Astrocyte (in vitro differentiated cells and primary cell): ENCODE measurements around the gene SCART1. TPM values are rescaled to one million over a fixed set of nuclear protein-coding genes. Genes with fewer than 3 reads are reported as not detected.
"Not testable (repeated sequence)": the region's sequence is repeated elsewhere in the genome, so short reads cannot be mapped to it uniquely, and the experiment has no call there.

Experiments
- DNase-seq: peaks from one replicate; pipeline ENCODE4 v3.0.0-alpha.2; 2010; ENCODE audit warnings: low read depth
- FAIRE-seq: peaks from 2 replicates; lab custom pipeline; 2011; peaks lifted over from hg19 to GRCh38; lab: Jason Lieb, UNC
- H2AFZ ChIP-seq: 2 replicates; pipeline ENCODE4 v1.6.0; 2012; ENCODE audit warnings: low read depth, low read length, inconsistent platforms
- H3K27ac ChIP-seq: 2 replicates; pipeline ENCODE4 v1.5.1; 2011; ENCODE audit warnings: low read depth, low read length, inconsistent platforms
- H3K27me3 ChIP-seq: 2 replicates; pipeline ENCODE4 v1.6.0; 2011; ENCODE audit warnings: low read length, inconsistent platforms; ENCODE audit not compliant: insufficient read depth
- H3K36me3 ChIP-seq: 2 replicates; pipeline ENCODE4 v1.5.1; 2011; ENCODE audit warnings: low read length, inconsistent platforms; ENCODE audit not compliant: insufficient read depth
- H3K4me1 ChIP-seq: 2 replicates; pipeline ENCODE4 v1.5.1; 2011; ENCODE audit warnings: low read length, inconsistent platforms; ENCODE audit not compliant: insufficient read depth
- H3K4me2 ChIP-seq: 2 replicates; pipeline ENCODE4 v1.6.0; 2012; ENCODE audit warnings: low read length, inconsistent platforms
- H3K4me3 ChIP-seq: 2 replicates; pipeline ENCODE4 v1.5.1; 2011; ENCODE audit warnings: low read depth, mild to moderate bottlenecking, low read length, inconsistent platforms; ENCODE audit not compliant: insufficient read depth
- H3K79me2 ChIP-seq: 2 replicates; pipeline ENCODE4 v1.6.0; 2012; ENCODE audit warnings: mild to moderate bottlenecking, low read length, inconsistent platforms; ENCODE audit not compliant: insufficient read depth
- H3K9ac ChIP-seq: 2 replicates; pipeline ENCODE4 v1.6.0; 2012; ENCODE audit warnings: mild to moderate bottlenecking, low read length, inconsistent platforms
- H3K9me3 ChIP-seq: 2 replicates; pipeline ENCODE4 v1.5.1; 2012; ENCODE audit warnings: low read depth, mild to moderate bottlenecking, low read length, inconsistent platforms; ENCODE audit not compliant: insufficient read depth
- H4K20me1 ChIP-seq: 2 replicates; pipeline ENCODE4 v1.6.0; 2012; ENCODE audit warnings: low read length, inconsistent platforms; ENCODE audit not compliant: insufficient read depth
- H3K27ac Mint-ChIP-seq: one replicate; pipeline ENCODE4 v1.8.0; 2021; ENCODE audit warnings: mild to moderate bottlenecking, mixed read lengths; ENCODE audit not compliant: unreplicated experiment
- H3K27me3 Mint-ChIP-seq: one replicate; pipeline ENCODE4 v1.8.0; 2021; ENCODE audit warnings: low read depth, mixed read lengths; ENCODE audit not compliant: unreplicated experiment
- H3K36me3 Mint-ChIP-seq: one replicate; pipeline ENCODE4 v1.8.0; 2021; ENCODE audit warnings: low read depth, mixed read lengths; ENCODE audit not compliant: unreplicated experiment
- H3K4me1 Mint-ChIP-seq: one replicate; pipeline ENCODE4 v1.8.0; 2021; ENCODE audit warnings: low read depth, mixed read lengths; ENCODE audit not compliant: unreplicated experiment
- H3K4me3 Mint-ChIP-seq: one replicate; pipeline ENCODE4 v1.8.0; 2021; ENCODE audit warnings: mild to moderate bottlenecking, moderate library complexity, mixed read lengths; ENCODE audit not compliant: unreplicated experiment
- H3K9me3 Mint-ChIP-seq: one replicate; pipeline ENCODE4 v1.8.0; 2021; ENCODE audit warnings: mild to moderate bottlenecking, mixed read lengths; ENCODE audit not compliant: unreplicated experiment
- CTCF ChIP-seq: IDR thresholded peaks from 2 replicates; pipeline ENCODE4 v1.5.1; 2011; ENCODE audit warnings: low read depth, mild to moderate bottlenecking, inconsistent platforms, low read length, moderate library complexity; ENCODE audit not compliant: insufficient read depth
- EZH2 ChIP-seq: IDR thresholded peaks from 2 replicates; pipeline ENCODE4 v1.6.1; 2012; ENCODE audit warnings: mild to moderate bottlenecking, low read length, inconsistent platforms; ENCODE audit not compliant: insufficient read depth
- total RNA-seq: library from RNA; stranded (reverse); gene quantifications from 2 replicates; pipeline ENCODE4 v1.2.1, GENCODE V29; 2021

Gene SCART1
- total RNA-seq, 1 donor from 2014 or later = 0.50 TPM

- not testable (repeated sequence) for H3K4me1 ChIP-seq, H4K20me1 ChIP-seq, H3K79me2 ChIP-seq, H3K9ac ChIP-seq, H3K9me3 ChIP-seq, H3K36me3 ChIP-seq, H3K27me3 ChIP-seq, H3K27ac ChIP-seq, H3K27me3 Mint-ChIP-seq, H3K36me3 Mint-ChIP-seq, H3K4me1 Mint-ChIP-seq, FAIRE-seq, H3K4me3 ChIP-seq, DNase-seq, H3K27ac Mint-ChIP-seq, H2AFZ ChIP-seq, H3K4me3 Mint-ChIP-seq, H3K9me3 Mint-ChIP-seq, H3K4me2 ChIP-seq
Measured at GRCh38 chr10:133432789-133433188, 21.0 kb upstream of the SCART1 start.

GRCh38 chr10:133438711-133439273 is 15.0 kb upstream of the SCART1 start:
- H3K4me2 ChIP-seq = no peak overlapping the region
- Mint-ChIP-seq H3K27me3 (peaks cover 5% of the 10 kb centered on the region), H3K27ac (no peak overlapping the region), H3K36me3 (peaks cover 4% of the 10 kb centered on the region), H3K4me3 (no peak overlapping the region), H3K9me3 (peaks cover 12% of the 10 kb centered on the region), H3K4me1 (peaks cover 4% of the 10 kb centered on the region)
- H3K9me3 ChIP-seq = no peaks in the 10 kb centered on the region
- no peak overlapping the region for H3K4me3 ChIP-seq
- H3K4me1 ChIP-seq = no peaks in the 10 kb centered on the region
- DNase-seq (no peak), FAIRE-seq (no peak)
- no peak overlapping the region for H3K9ac ChIP-seq
- H3K27me3 ChIP-seq = no peaks in the 10 kb centered on the region
- no peaks in the 10 kb centered on the region for H3K36me3 ChIP-seq
- TF ChIP-seq CTCF = peak; percentile 21
- TF ChIP-seq EZH2 = no peak
- peaks cover 4% of the 10 kb centered on the region for H4K20me1 ChIP-seq
- no peak overlapping the region for H3K27ac ChIP-seq
- no peak overlapping the region for H2AFZ ChIP-seq
- no peaks in the 10 kb centered on the region for H3K79me2 ChIP-seq

GRCh38 chr10:133439517-133440461 is 14.0 kb upstream of the SCART1 start:
- no peak for DNase-seq
- peaks cover 4% of the 10 kb centered on the region for H3K36me3 Mint-ChIP-seq
- H3K27ac ChIP-seq = no peak overlapping the region
- H3K27me3 ChIP-seq = no peaks in the 10 kb centered on the region
- no peak overlapping the region for H3K4me3 Mint-ChIP-seq
- no peaks in the 10 kb centered on the region for H3K79me2 ChIP-seq
- no peak for TF ChIP-seq EZH2
- TF ChIP-seq CTCF = no peak
- no peaks in the 10 kb centered on the region for H3K36me3 ChIP-seq
- no peak for FAIRE-seq
- H3K27me3 Mint-ChIP-seq = peaks cover 2% of the 10 kb centered on the region
- no peak overlapping the region for H3K4me3 ChIP-seq
- H3K4me1 Mint-ChIP-seq = peaks cover 4% of the 10 kb centered on the region
- no peaks in the 10 kb centered on the region for H3K9me3 ChIP-seq
- no peaks in the 10 kb centered on the region for H3K4me1 ChIP-seq
- H3K9ac ChIP-seq = no peak overlapping the region
- no peak overlapping the region for H2AFZ ChIP-seq
- H3K9me3 Mint-ChIP-seq = peaks cover 13% of the 10 kb centered on the region
- no peak overlapping the region for H3K4me2 ChIP-seq
- H3K27ac Mint-ChIP-seq = no peak overlapping the region
- H4K20me1 ChIP-seq = peaks cover 4% of the 10 kb centered on the region
